HL-60 (cell line): ENCODE measurements around the gene LGI2.
"Not testable (repeated sequence)": the region's sequence is repeated elsewhere in the genome, so short reads cannot be mapped to it uniquely, and the experiment has no call there.

ENCODE experiments used
- DNase-seq, 2 experiments: peaks; one replicate each; pipeline ENCODE4 v3.0.0-alpha.2; 2010 to 2020; ENCODE audit warnings: low read depth in 1 of 2, low spot score in 1 of 2
- H3K27ac ChIP-seq: fragments of 250-450 bp; sonication (Bioruptor Pico); replicated peaks from 2 replicates; pipeline ENCODE4 v1.5.1; 2020; ENCODE audit warnings: mild to moderate bottlenecking, moderate library complexity
- H3K27me3 ChIP-seq: fragments of 250-450 bp; sonication (Bioruptor Pico); 2 replicates; pipeline ENCODE4 v1.5.1; 2021; ENCODE audit warnings: mild to moderate bottlenecking, moderate library complexity; ENCODE audit not compliant: insufficient read depth, poor library complexity, severe bottlenecking
- H3K4me3 ChIP-seq: replicated peaks from 2 replicates; pipeline ENCODE4 v1.5.1; 2011; ENCODE audit warnings: mild to moderate bottlenecking, control low read depth, low read length; ENCODE audit not compliant: insufficient read depth
- CTCF ChIP-seq: IDR thresholded peaks from one replicate; pipeline ENCODE4 v1.5.1; 2011; ENCODE audit warnings: low read length, control low read depth, inconsistent platforms; ENCODE audit not compliant: insufficient read depth
- GABPA ChIP-seq: IDR thresholded peaks from 2 replicates; pipeline ENCODE4 v1.6.1; 2012; ENCODE audit warnings: low read depth
- POLR2AphosphoS5 ChIP-seq: IDR thresholded peaks from 2 replicates; pipeline ENCODE4 v1.6.1; 2012; ENCODE audit warnings: low read depth
- REST ChIP-seq: IDR thresholded peaks from 2 replicates; pipeline ENCODE4 v1.6.1; 2012; ENCODE audit warnings: low read depth; ENCODE audit not compliant: insufficient replicate concordance
- SPI1 ChIP-seq: IDR thresholded peaks from 2 replicates; pipeline ENCODE4 v1.6.1; 2012; ENCODE audit warnings: low read depth, mild to moderate bottlenecking, borderline replicate concordance

LGI2 gene

GRCh38 chr4:25068386-25068785, 37.6 kb upstream of the LGI2 start:
- no peak for DNase-seq
- TF ChIP-seq CTCF (no peak), POLR2AphosphoS5 (no peak), SPI1 (no peak), GABPA (no peak), REST (no peak)
- H3K27me3 ChIP-seq: peaks cover 2% of the 10 kb centered on the region
- no peak overlapping the region for H3K4me3 ChIP-seq
- no peak overlapping the region for H3K27ac ChIP-seq

GRCh38 chr4:25065932-25066590, 35.3 kb upstream of the LGI2 start:
- Histone ChIP-seq H3K27ac (no peak overlapping the region), H3K4me3 (no peak overlapping the region), H3K27me3 (peaks cover 2% of the 10 kb centered on the region)
- TF ChIP-seq POLR2AphosphoS5 (no peak), REST (no peak), SPI1 (no peak), CTCF (no peak), GABPA (no peak)
- DNase-seq: no peak

GRCh38 chr4:25065431-25065858, 34.7 kb upstream of the LGI2 start:
- DNase-seq: no peak
- Histone ChIP-seq H3K4me3 (no peak overlapping the region), H3K27ac (no peak overlapping the region), H3K27me3 (peaks cover 2% of the 10 kb centered on the region)
- no peak for TF ChIP-seq POLR2AphosphoS5
- TF ChIP-seq CTCF: no peak
- TF ChIP-seq REST: no peak
- no peak for TF ChIP-seq SPI1
- no peak for TF ChIP-seq GABPA

- H3K27ac ChIP-seq, H3K4me3 ChIP-seq: not testable (repeated sequence)
These were observed 33.7 kb upstream of the LGI2 start for GRCh38 chr4:25064447-25064846.

More at GRCh38 chr4:25064447-25064846, 33.7 kb upstream of the LGI2 start:
- not testable (repeated sequence) for H3K27me3 ChIP-seq, DNase-seq
